Stimulated activated CD4-positive, alpha-beta T cell treated with anti-CD3 and anti-CD28 coated beads, Interleukin-15, amount 100 ng/mL, for 48 hours (primary cell): ENCODE measurements around the gene INTS6.

ENCODE experiments used
- DNase-seq, 2 donors: peaks; one replicate each; pipeline ENCODE4 v3.0.0-alpha.2; 2020; ENCODE audit warnings: low read depth in 2 of 2

The INTS6 gene

DNA sequence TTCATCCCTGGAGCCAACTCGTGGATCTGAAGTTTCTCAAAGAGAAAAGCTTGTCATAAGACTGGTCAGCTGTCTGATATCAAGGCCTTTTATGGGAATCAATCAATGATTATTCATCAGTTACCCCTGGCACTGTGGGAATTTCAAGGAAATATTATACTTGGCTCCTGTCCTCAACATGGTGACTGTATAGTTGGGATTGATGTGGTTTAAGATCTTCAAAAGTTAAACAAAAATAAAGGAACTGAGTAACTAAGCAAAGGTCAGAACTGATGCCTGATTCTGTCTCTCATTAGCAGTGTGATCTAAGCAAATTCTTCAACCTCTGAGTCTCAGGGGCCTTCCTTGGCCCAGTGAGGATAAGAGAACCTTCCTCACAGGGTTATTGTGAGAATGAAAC lies 135.6 kb downstream of the INTS6 start:
- DNase-seq = no peak

DNA sequence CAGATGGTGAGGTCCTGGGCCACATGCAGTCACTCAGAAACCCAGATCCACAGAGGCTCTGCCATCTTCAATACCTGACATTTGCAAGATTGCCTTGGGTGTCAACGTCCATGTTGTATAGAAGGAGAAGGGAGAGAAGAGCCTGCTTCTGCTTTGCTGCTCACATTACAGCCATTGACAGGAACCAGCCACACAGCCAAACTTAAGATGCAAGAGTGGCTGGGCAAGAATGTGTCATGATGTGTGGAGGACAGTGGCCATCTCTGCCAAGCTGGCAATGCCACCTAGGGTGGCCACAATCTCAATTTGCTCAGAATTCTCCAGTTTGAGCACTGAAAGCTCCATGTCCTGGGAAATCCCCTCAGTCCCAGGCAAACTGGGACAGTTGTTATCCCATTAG lies 139.2 kb downstream of the INTS6 start:
- no peak for DNase-seq

DNA sequence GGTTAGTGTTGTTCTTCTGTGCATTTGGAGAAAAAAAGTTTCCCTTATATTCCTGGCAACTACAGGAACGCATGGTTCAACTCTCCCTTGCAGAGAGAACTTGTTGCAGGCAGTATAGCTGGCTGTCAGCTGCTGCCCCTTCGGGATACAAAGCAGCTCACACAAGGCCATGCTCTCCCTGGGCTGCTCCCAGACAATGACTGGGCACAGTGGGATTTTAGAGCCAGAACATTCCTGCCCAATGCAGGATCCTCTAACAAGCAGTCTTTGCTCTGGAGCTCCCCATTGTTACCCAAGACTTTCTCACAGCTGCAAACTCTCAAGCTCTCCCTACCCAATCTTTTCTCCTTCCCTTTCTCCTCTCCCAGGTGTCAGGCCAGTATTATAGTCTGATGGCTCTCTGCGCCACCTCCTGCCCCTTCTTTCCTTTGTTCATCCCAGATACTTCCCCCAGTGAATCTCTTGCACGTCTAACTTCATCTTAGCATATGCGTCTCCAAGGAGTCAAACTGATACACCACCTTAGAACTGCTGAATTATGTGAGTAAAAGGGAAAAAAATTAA lies 140.8 kb downstream of the INTS6 start:
- DNase-seq = no peak
